ENCODE results near the gene ME2. TPM values are rescaled to one million over a fixed set of nuclear protein-coding genes. Genes with fewer than 3 reads are reported as not detected.
"Not testable (repeated sequence)": the region's sequence is repeated elsewhere in the genome, so short reads cannot be mapped to it uniquely, and the experiment has no call there.

ME2 gene
- total RNA-seq, 2 experiments from 2014 or later = 39.0 to 62.0 TPM

DNA sequence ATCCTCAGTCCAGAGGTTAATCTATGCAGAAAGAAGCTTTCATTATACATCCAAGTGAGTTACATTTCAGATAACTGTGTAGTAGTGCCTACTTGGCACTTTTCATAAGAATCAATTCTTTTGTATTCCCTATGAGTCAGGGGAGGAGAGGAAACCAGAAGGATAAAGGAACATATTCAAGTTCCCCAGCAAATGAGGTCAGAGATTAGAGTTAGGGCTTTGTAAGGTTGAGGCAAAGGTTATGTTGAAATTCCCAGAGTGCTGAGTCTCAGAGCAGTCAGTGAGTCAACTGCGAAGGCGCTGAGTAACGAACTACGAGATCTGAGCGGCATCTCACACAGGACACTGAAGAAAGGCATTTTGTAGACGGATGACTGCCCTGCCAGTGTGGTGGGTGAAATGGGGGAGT lies 25.1 kb upstream of the ME2 start:
- CTCF ChIA-PET (ENCODE audit: unreplicated experiment) = no interaction called here
- no peaks in the 10 kb centered on the region for H3K9me3 ChIP-seq (ENCODE audit: low read length)
- no TSS peak for BruUV-seq (replicated peaks)

DNA sequence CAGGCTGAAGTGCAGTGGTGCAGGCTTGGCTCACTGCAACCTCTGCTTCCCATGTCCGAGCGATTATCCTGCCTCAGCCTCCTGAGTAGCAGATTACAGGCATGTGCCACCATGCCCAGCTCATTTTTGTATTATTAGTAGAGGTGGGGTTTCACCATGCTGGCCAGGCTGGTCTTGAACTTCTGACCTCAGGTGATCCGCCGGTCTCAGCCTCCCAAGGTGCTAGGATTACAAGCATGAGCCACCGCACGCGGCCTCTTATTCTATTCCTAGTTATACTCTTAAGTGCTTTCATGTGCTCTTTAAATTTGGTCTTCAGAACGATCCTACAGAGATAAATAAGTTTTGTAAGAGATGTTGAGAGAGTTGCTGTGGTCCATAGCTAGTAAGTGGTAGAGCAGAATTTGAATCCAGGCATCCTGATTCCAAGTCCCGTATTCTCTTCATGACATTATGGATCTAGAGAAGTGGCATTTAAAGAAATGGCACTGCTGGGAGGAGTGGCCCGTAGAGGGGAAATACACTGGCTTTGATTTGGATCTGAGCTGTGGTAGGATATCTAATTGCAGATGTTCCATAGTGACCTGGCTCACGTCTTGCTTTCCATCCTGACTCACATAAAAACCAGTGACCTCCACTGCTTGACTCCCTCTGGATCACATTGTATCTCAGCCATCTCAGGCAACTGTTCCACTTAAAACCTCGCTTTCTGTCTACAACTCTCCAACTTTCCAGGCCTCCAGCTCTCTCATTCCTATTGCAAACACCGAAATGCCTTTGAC lies 22.8 kb upstream of the ME2 start:
- H3K36me3 ChIP-seq (ENCODE audit: insufficient read depth, low read length) = no peaks in the 10 kb centered on the region
- TF ChIP-seq EZH2phosphoT487 (IDR thresholded peaks at IDR 0.05; ENCODE audit: borderline replicate concordance, low read depth, low read length) = no peak
- TF ChIP-seq, protein P1, sequence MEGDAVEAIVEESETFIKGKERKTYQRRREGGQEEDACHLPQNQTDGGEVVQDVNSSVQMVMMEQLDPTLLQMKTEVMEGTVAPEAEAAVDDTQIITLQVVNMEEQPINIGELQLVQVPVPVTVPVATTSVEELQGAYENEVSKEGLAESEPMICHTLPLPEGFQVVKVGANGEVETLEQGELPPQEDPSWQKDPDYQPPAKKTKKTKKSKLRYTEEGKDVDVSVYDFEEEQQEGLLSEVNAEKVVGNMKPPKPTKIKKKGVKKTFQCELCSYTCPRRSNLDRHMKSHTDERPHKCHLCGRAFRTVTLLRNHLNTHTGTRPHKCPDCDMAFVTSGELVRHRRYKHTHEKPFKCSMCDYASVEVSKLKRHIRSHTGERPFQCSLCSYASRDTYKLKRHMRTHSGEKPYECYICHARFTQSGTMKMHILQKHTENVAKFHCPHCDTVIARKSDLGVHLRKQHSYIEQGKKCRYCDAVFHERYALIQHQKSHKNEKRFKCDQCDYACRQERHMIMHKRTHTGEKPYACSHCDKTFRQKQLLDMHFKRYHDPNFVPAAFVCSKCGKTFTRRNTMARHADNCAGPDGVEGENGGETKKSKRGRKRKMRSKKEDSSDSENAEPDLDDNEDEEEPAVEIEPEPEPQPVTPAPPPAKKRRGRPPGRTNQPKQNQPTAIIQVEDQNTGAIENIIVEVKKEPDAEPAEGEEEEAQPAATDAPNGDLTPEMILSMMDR (conservative IDR thresholded peaks at IDR 0.05; ENCODE audit: low read length) = no peak
- no peak overlapping the region for H2AFZ ChIP-seq (ENCODE audit: low read length)
- intact Hi-C loops (cut with micrococcal nuclease; ENCODE audit: unreplicated experiment) = no loop called here
- H3K9me3 ChIP-seq (ENCODE audit: low read length) = no peaks in the 10 kb centered on the region
- H4K20me1 ChIP-seq (ENCODE audit: insufficient read depth, low read length) = no peaks in the 10 kb centered on the region
- BruUV-seq (replicated peaks) = no TSS peak
- H3K4me3 ChIP-seq (ENCODE audit: low read depth, low read length, poor library complexity, severe bottlenecking) = no peak overlapping the region
- no peak overlapping the region for H3K27ac ChIP-seq (ENCODE audit: low read depth, low read length, poor library complexity, severe bottlenecking)
- H3K9me2 ChIP-seq (ENCODE audit: insufficient read depth, low read length) = no peaks in the 10 kb centered on the region
- H3K79me2 ChIP-seq (ENCODE audit: insufficient read depth, low read depth, low read length) = no peaks in the 10 kb centered on the region
- CTCF ChIA-PET (ENCODE audit: unreplicated experiment) = no interaction called here
- no peak overlapping the region for H3K4me2 ChIP-seq (ENCODE audit: low read length)
- POLR2A ChIA-PET = no interaction called here
- no peaks in the 10 kb centered on the region for H3K4me1 ChIP-seq (ENCODE audit: insufficient read depth, low read length, poor library complexity, severe bottlenecking)
- no peak for DNase-seq (ENCODE audit: low spot score)

More for the DNA sequence above, 25.1 kb upstream of the ME2 start:
- H4K20me1 ChIP-seq (ENCODE audit: insufficient read depth, low read length) = no peaks in the 10 kb centered on the region
- no peaks in the 10 kb centered on the region for H3K4me1 ChIP-seq (ENCODE audit: insufficient read depth, low read length, poor library complexity, severe bottlenecking)
- no peaks in the 10 kb centered on the region for H3K9me2 ChIP-seq (ENCODE audit: insufficient read depth, low read length)
- H3K79me2 ChIP-seq (ENCODE audit: insufficient read depth, low read depth, low read length) = no peaks in the 10 kb centered on the region
- no peak overlapping the region for H2AFZ ChIP-seq (ENCODE audit: low read length)
- POLR2A ChIA-PET = no interaction called here
- TF ChIP-seq, protein P1 (conservative IDR thresholded peaks at IDR 0.05; ENCODE audit: low read length) = no peak
- TF ChIP-seq EZH2phosphoT487 (IDR thresholded peaks at IDR 0.05; ENCODE audit: borderline replicate concordance, low read depth, low read length) = no peak
- no peaks in the 10 kb centered on the region for H3K36me3 ChIP-seq (ENCODE audit: insufficient read depth, low read length)
- intact Hi-C loops (cut with micrococcal nuclease; ENCODE audit: unreplicated experiment) = no loop called here
- no peak overlapping the region for H3K27ac ChIP-seq (ENCODE audit: low read depth, low read length, poor library complexity, severe bottlenecking)
- H3K4me2 ChIP-seq (ENCODE audit: low read length) = no peak overlapping the region
- no peak for DNase-seq (ENCODE audit: low spot score)
- H3K4me3 ChIP-seq (ENCODE audit: low read depth, low read length, poor library complexity, severe bottlenecking) = no peak overlapping the region

DNA sequence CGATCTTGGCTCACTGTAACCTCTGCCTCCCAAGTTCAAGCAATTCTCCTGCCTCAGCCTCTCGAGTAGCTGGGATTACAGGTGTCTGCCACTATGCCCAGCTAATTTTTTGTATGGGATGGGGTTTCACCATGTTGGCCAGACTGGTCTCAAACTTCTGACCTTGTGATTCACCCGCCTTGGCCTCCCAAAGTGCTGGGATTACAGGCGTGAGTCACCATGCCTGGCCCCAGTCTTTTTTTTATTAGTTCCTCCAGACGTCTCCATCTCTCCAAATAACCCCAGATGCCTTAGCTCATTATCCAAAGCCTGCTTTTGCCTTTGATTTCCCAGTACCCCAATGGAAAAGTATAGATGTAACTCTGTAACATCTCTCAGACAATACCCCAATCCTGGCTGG lies 21.8 kb upstream of the ME2 start:
- H3K4me1 ChIP-seq (ENCODE audit: insufficient read depth, low read length, poor library complexity, severe bottlenecking); H3K4me3 ChIP-seq (ENCODE audit: low read depth, low read length, poor library complexity, severe bottlenecking); BruUV-seq (replicated peaks); H3K9me2 ChIP-seq (ENCODE audit: insufficient read depth, low read length); H4K20me1 ChIP-seq (ENCODE audit: insufficient read depth, low read length); H3K9me3 ChIP-seq (ENCODE audit: low read length); H2AFZ ChIP-seq (ENCODE audit: low read length); H3K36me3 ChIP-seq (ENCODE audit: insufficient read depth, low read length); CTCF ChIA-PET (ENCODE audit: unreplicated experiment); DNase-seq (ENCODE audit: low spot score); H3K79me2 ChIP-seq (ENCODE audit: insufficient read depth, low read depth, low read length); H3K27ac ChIP-seq (ENCODE audit: low read depth, low read length, poor library complexity, severe bottlenecking); H3K4me2 ChIP-seq (ENCODE audit: low read length); intact Hi-C loops (cut with micrococcal nuclease; ENCODE audit: unreplicated experiment): not testable (repeated sequence)
- POLR2A ChIA-PET = interaction anchor here (0.7 kb wide), 1 partner anchor 32 kb away, joined by 5 read pairs; no protein-coding TSS in a partner anchor

All from OCI-LY7 (cell line).